ENCODE results near the gene KCTD15. TPM values are rescaled to one million over a fixed set of nuclear protein-coding genes. Genes with fewer than 3 reads are reported as not detected.

The KCTD15 gene
- total and polyA plus RNA-seq, 10 of the 15 experiments (the other 5 are each of a cell fraction or from before 2014, with no cell fraction given), result not detected

- TF ChIP-seq CEBPZ (IDR thresholded peaks at IDR 0.05; ENCODE audit: low read depth, low read length) (no peak), TARDBP (IDR thresholded peaks at IDR 0.05; ENCODE audit: borderline replicate concordance) (no peak)
These were observed 25.2 kb downstream of the KCTD15 start (continued) for GRCh38 chr19:33821871-33822270.

DNA sequence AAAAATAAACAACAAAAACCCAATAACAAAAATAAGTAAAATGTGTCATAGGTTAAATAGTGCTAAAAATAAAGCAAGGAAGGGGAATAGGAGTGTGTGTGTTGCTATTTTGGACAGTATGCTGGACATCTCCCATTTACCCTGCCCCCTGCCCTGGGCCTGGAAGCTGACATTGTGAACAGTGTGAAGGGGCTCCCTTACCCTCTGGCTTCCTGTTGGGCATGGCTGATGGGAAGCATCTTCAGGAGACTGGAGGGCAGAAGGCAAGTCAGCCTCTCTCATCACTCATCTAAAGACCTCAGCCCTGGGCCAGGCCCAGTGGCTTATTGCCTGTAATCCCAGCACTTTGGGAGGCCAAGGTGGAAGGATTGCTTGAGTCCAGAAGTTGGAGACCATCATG, 26.7 kb downstream of the KCTD15 start:
- Histone ChIP-seq H3K4me2 (ENCODE audit: control insufficient read depth, insufficient read depth) (no peak overlapping the region), H3K9ac (ENCODE audit: control insufficient read depth, insufficient read depth, low read length) (no peak overlapping the region), H3K27me3 (replicated peaks in 1 of 2; ENCODE audit: control insufficient read depth in 2 of 2, insufficient read depth in 2 of 2, low read length in 1 of 2) (peaks cover 3 to 5% of the 10 kb centered on the region in 2 experiments; a peak in 2 of 4 replicates), H3K4me1 (ENCODE audit: control insufficient read depth, insufficient read depth, low read length) (peaks cover 3% of the 10 kb centered on the region; the same call in 1 of the 2 replicates), H3K9me3 (replicated peaks; ENCODE audit: control insufficient read depth, insufficient read depth, low read length) (no peaks in the 10 kb centered on the region), H3K27ac (ENCODE audit: control insufficient read depth, insufficient read depth) (no peak overlapping the region), H2AFZ (ENCODE audit: control insufficient read depth, low read depth, low read length) (no peak overlapping the region), H3K4me3 (no peak overlapping the region), H4K20me1 (ENCODE audit: control insufficient read depth, insufficient read depth) (no peaks in the 10 kb centered on the region), H3K79me2 (ENCODE audit: control insufficient read depth, insufficient read depth, low read length) (no peaks in the 10 kb centered on the region), H3K36me3 (ENCODE audit: control insufficient read depth in 2 of 2, insufficient read depth in 2 of 2, low read length in 1 of 2) (no peaks in the 10 kb centered on the region)
- ATAC-seq (no peak), FAIRE-seq (no peak), DNase-seq (ENCODE audit: low read depth, low spot score) (no peak)
- ChIA-PET SMC1A (ENCODE audit: uncharacterized antibody, unreplicated experiment) (no interaction called here), POLR2A (interaction anchor here (0.6 kb wide), 1 partner anchor 12 kb away, joined by 3 read pairs; no protein-coding TSS in a partner anchor), CTCF (no interaction called here), RAD21 (ENCODE audit: unreplicated experiment) (no interaction called here)
- in situ Hi-C loops (cut with MboI), result no loop called here
- no TSS peak for BruUV-seq (replicated peaks)
- intact Hi-C loops (cut with micrococcal nuclease; ENCODE audit: unreplicated experiment), result no loop called here
- TF ChIP-seq SMAD5 (IDR thresholded peaks at IDR 0.05; ENCODE audit: low read depth) (no peak), POLR2A (IDR thresholded peaks at IDR 0.05; ENCODE audit: low read depth, low read length) (no peak), NFXL1 (IDR thresholded peaks at IDR 0.05; ENCODE audit: borderline replicate concordance) (no peak), BRCA1 (IDR thresholded peaks at IDR 0.05; ENCODE audit: low read depth, low read length) (no peak), HDAC6 (IDR thresholded peaks at IDR 0.05; ENCODE audit: unreplicated experiment) (no peak), ZNF592 (IDR thresholded peaks at IDR 0.05) (no peak), MEF2A (IDR thresholded peaks at IDR 0.05; ENCODE audit: insufficient read depth, low read depth, low read length) (no peak), CHD1 (IDR thresholded peaks at IDR 0.05; ENCODE audit: low read depth, low read length) (no peak)
- TF ChIP-seq, protein P1, sequence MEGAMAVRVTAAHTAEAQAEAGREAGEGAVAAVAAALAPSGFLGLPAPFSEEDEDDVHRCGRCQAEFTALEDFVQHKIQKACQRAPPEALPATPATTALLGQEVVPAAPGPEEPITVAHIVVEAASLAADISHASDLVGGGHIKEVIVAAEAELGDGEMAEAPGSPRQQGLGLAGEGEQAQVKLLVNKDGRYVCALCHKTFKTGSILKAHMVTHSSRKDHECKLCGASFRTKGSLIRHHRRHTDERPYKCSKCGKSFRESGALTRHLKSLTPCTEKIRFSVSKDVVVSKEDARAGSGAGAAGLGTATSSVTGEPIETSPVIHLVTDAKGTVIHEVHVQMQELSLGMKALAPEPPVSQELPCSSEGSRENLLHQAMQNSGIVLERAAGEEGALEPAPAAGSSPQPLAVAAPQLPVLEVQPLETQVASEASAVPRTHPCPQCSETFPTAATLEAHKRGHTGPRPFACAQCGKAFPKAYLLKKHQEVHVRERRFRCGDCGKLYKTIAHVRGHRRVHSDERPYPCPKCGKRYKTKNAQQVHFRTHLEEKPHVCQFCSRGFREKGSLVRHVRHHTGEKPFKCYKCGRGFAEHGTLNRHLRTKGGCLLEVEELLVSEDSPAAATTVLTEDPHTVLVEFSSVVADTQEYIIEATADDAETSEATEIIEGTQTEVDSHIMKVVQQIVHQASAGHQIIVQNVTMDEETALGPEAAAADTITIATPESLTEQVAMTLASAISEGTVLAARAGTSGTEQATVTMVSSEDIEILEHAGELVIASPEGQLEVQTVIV (IDR thresholded peaks at IDR 0.05; ENCODE audit: borderline replicate concordance, partially characterized antibody), result no peak

Measured in GM12878 (cell line).